CD4-positive, alpha-beta memory T cell (primary cell): ENCODE measurements around the gene PTPN2. TPM values are rescaled to one million over a fixed set of nuclear protein-coding genes. Genes with fewer than 3 reads are reported as not detected.

Experiments
- CTCF ChIA-PET: fragments of 350-600 bp; sonication (Branson Sonifier 250); formaldehyde crosslinking; loops from one replicate; lab custom pipeline; 2021; ENCODE audit warnings: inconsistent platforms; ENCODE audit not compliant: partially characterized antibody; lab: Charles Lee
- POLR2A ChIA-PET: fragments of 350-600 bp; sonication (Branson Sonifier 250); formaldehyde crosslinking; loops from one replicate; lab custom pipeline; 2021; ENCODE audit not compliant: partially characterized antibody; lab: Charles Lee
- DNase-seq, 5 donors: peaks; one replicate each; pipeline versions ENCODE4 v3.0.0 to v3.0.0-alpha.2; 2020 to 2022; ENCODE audit warnings: mixed read lengths in 1 of 5
- H3K27ac ChIP-seq: one replicate; pipeline ENCODE4 v1.7.0; 2013; ENCODE audit warnings: low read depth, low read length
- H3K27me3 ChIP-seq: 2 replicates; pipeline ENCODE4 v1.7.0; 2013; ENCODE audit warnings: mild to moderate bottlenecking, low read length, moderate library complexity; ENCODE audit not compliant: insufficient read depth
- H3K36me3 ChIP-seq: 2 replicates; pipeline ENCODE4 v1.7.0; 2013; ENCODE audit warnings: mild to moderate bottlenecking, low read length, moderate library complexity; ENCODE audit not compliant: insufficient read depth
- H3K4me1 ChIP-seq: 2 replicates; pipeline ENCODE4 v1.7.0; 2013; ENCODE audit warnings: mild to moderate bottlenecking, low read length, moderate library complexity; ENCODE audit not compliant: insufficient read depth
- H3K4me3 ChIP-seq, 2 donors: one replicate each; pipeline ENCODE4 v1.7.0; 2013; ENCODE audit warnings: low read length in 2 of 2, mild to moderate bottlenecking in 1 of 2
- H3K9me3 ChIP-seq, 2 donors: one replicate each; pipeline ENCODE4 v1.7.0; 2013; ENCODE audit warnings: low read length in 2 of 2, control low read depth in 1 of 2; ENCODE audit not compliant: control insufficient read depth in 1 of 2
- H3K27ac Mint-ChIP-seq, 7 donors: one replicate each; pipeline ENCODE4 v1.8.0; 2020 to 2021; ENCODE audit warnings: mixed read lengths in 7 of 7, mild to moderate bottlenecking in 6 of 7, inconsistent platforms in 3 of 7, moderate library complexity in 3 of 7
- H3K27me3 Mint-ChIP-seq, 2 donors: one replicate each; pipeline ENCODE4 v1.8.0; 2020 to 2021; ENCODE audit warnings: mixed read lengths in 2 of 2
- H3K36me3 Mint-ChIP-seq, 2 donors: one replicate each; pipeline ENCODE4 v1.8.0; 2020 to 2021; ENCODE audit warnings: mixed read lengths in 2 of 2, inconsistent platforms in 1 of 2, mild to moderate bottlenecking in 1 of 2
- H3K4me1 Mint-ChIP-seq, 4 donors: one replicate each; pipeline ENCODE4 v1.8.0; 2020 to 2021; ENCODE audit warnings: mixed read lengths in 4 of 4, mild to moderate bottlenecking in 1 of 4
- H3K4me3 Mint-ChIP-seq, 8 donors: one replicate each; pipeline ENCODE4 v1.8.0; 2020 to 2021; ENCODE audit warnings: mixed read lengths in 8 of 8, mild to moderate bottlenecking in 7 of 8, moderate library complexity in 6 of 8, inconsistent platforms in 3 of 8
- H3K9me3 Mint-ChIP-seq, 8 donors: one replicate each; pipeline ENCODE4 v1.8.0; 2020 to 2021; ENCODE audit warnings: mixed read lengths in 8 of 8, mild to moderate bottlenecking in 5 of 8, inconsistent platforms in 3 of 8, moderate library complexity in 1 of 8
- intact Hi-C: fragments of 100-400 bp; cut with micrococcal nuclease; formaldehyde crosslinking; loops from one replicate; pipeline ENCODE4 v1.15.1; 2023
- polyA plus RNA-seq, 2 donors: library from polyadenylated mRNA; unstranded; fragments of 300-500 nt; fragmentation: Illumina TruSeq; gene quantifications; one replicate each; pipeline ENCODE4 v1.2.3, GENCODE V29; 2021
- total RNA-seq, 2 experiments: library from RNA; stranded (reverse); gene quantifications; one replicate each; pipeline ENCODE4 v1.2.3, GENCODE V29; 2021

Gene PTPN2
- total and polyA plus RNA-seq, 4 experiments from 2014 or later: 65.5 to 98.2 (median 74.6) TPM

DNA sequence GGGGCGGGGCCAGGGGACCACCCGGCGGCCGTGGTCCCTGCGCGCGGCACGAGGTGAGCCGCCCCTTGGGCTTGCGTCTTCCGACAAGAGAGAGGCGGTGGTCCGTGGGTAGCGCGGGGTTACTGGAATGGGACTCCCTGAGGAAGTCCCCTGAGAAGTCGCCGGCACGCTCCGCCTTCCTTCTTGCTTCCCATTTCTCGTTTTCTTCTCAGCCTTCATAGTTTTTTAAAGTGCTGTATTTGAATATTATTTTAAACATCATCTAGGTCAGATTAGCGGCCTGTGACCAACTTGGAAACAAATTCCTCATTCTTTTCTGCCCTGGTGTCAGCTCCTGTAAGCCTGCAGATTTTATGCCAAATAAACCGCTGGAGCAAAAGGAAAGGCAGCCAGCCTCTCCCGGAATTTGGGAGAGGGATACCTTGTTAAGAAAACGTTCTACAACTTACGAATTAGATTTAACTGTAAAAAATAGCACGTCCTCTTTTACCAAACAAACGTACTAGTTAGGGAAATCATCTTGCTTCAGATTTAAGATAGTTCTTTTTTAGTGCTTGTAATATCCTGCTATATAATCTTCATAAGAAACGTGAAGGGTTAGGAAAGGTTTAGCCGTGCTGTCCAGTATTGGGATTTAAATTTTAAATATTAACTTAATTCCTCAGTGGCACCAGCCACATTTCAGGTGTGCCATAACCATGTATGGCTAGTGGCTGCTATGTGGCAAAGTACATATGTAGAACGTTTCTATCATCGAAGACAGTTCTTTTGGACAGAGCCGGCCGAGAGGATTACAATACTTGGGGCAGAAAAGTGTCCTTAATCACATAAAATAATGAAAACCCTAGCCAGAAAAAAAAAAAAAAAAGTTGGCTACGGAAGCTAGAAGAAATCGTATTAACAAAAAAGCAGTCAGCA lies 628 bp upstream of the PTPN2 start:
- H3K9me3 Mint-ChIP-seq: peaks cover 0 to 4% (median 0%) of the 10 kb centered on the region in 8 donors
- intact Hi-C loops: loop anchor here (1.0 to 5.0 kb wide), 6 partner anchors 63 to 977 kb away; partner anchors contain the start of genes AFG3L2, CEP192, FAM210A and MPPE1
- peaks cover 50% of the 10 kb centered on the region for H3K4me1 ChIP-seq
- H3K27me3 Mint-ChIP-seq: no peaks in the 10 kb centered on the region
- DNase-seq: no peak
- H3K9me3 ChIP-seq: no peaks in the 10 kb centered on the region
- H3K4me3 ChIP-seq: peak overlapping the region in 1 of 2 donors; percentile 66
- H3K27ac ChIP-seq: peak overlapping the region; percentile 100
- H3K27ac Mint-ChIP-seq: peak overlapping the region; percentile 97 to 99 (median 98)
- H3K36me3 ChIP-seq: no peaks in the 10 kb centered on the region
- no peaks in the 10 kb centered on the region for H3K27me3 ChIP-seq
- ChIA-PET CTCF (interaction anchor here (0.9 to 2.9 kb wide), 4 partner anchors 9 to 155 kb away, joined by 3 to 24 read pairs (median 4); no protein-coding TSS in a partner anchor), POLR2A (interaction anchor here (0.8 to 3.0 kb wide), 21 partner anchors 9 to 841 kb away, joined by 3 to 36 read pairs (median 7); partner anchors contain the start of genes AFG3L2, CEP192, CEP76 and FAM210A)
- peaks cover 42 to 55% (median 47%) of the 10 kb centered on the region in 4 donors for H3K4me1 Mint-ChIP-seq
- H3K36me3 Mint-ChIP-seq: peaks cover 0 to 7% of the 10 kb centered on the region in 2 donors
- H3K4me3 Mint-ChIP-seq: peak overlapping the region; percentile 90 to 98 (median 94)

DNA sequence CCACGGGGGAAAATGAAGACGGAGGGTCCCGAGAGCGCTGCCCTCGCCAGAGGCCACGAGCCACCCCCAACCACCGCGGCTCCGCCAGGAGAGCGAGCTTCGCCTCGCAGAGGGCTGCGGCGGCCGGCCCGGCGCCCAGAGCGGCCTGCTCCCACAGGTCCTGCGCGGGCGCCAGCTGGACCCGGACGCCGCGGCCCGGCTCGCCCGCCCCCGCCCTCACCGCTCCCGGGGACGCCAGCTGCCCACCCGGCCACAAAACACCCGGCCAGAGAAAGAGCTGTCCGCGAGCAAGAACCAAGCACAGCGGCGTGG lies 709 bp downstream of the PTPN2 start:
- Mint-ChIP-seq H3K27ac (peak overlapping the region; percentile 90 to 98 (median 97)), H3K27me3 (no peaks in the 10 kb centered on the region), H3K36me3 (peaks cover 0 to 7% of the 10 kb centered on the region in 2 donors), H3K9me3 (peaks cover 0 to 3% (median 0%) of the 10 kb centered on the region in 8 donors), H3K4me3 (peak overlapping the region; percentile 90 to 96 (median 96)), H3K4me1 (peaks cover 51 to 66% (median 58%) of the 10 kb centered on the region in 4 donors)
- intact Hi-C loops: loop anchor here (1.0 to 5.0 kb wide), 4 partner anchors 45 to 976 kb away; partner anchors contain the start of genes CEP192, CEP76 and MPPE1
- peak in 1 of 5 donors; percentile 46 for DNase-seq
- peak overlapping the region; percentile 54 to 81 for H3K4me3 ChIP-seq
- no peaks in the 10 kb centered on the region for H3K36me3 ChIP-seq
- peaks cover 64% of the 10 kb centered on the region for H3K4me1 ChIP-seq
- H3K27me3 ChIP-seq: no peaks in the 10 kb centered on the region
- POLR2A ChIA-PET: interaction anchor here (0.6 to 3.0 kb wide), 30 partner anchors 9 to 1033 kb away, joined by 3 to 36 read pairs (median 5); partner anchors contain the start of genes AFG3L2, CEP192, CEP76 and FAM210A
- H3K27ac ChIP-seq: peak overlapping the region; percentile 100
- no peaks in the 10 kb centered on the region for H3K9me3 ChIP-seq
- CTCF ChIA-PET: interaction anchor here (0.7 to 4.0 kb wide), 9 partner anchors 10 to 492 kb away, joined by 3 to 39 read pairs (median 3); partner anchors contain the start of gene PSMG2

DNA sequence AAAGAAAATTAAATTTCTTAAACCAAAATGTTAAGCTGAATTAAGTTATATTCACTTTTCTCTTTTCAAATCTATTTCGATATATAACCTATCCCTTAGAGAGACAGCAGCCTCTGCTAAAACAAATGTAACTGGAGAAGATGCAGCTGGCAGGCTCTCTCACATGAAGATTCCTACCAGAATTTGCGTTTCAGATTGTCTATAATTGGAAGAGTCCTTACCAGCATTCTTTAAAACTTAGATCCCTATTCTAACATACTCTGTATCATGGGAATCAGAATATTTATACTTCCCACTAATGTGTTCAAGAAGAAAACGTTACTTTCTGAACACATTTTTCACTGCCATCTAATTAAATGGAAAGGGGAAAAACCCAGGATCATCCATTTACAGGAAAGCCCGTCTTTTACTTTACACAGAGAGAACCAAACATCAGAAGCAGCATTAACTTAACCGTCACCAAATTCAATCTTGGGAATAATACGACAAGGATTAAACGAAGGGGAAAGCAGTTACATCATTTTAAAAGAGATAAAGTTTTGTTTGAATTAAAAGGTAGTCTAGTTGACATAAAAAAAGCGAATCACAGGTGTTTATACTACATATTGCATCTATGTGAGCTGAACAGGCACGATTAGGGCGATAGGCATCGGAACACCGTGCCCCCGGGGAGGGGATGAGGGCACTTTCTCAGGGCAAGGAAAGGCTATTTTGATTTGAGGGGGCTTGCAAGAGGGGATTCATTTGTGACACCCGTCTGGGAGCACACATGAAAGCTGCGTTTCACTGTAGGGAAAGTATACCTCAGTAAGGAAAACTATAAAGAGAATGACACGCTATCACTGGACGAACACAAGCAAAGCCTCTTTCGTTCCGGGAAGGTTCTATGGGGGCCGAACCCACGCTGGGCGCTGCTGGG lies 1.3 kb downstream of the PTPN2 start:
- peaks cover 0 to 7% of the 10 kb centered on the region in 2 donors for H3K36me3 Mint-ChIP-seq
- peak in 3 of 5 donors; percentile 13 to 29 (median 15) for DNase-seq
- peak overlapping the region; percentile 87 to 96 (median 95) for H3K4me3 Mint-ChIP-seq
- POLR2A ChIA-PET: interaction anchor here (0.6 to 3.0 kb wide), 28 partner anchors 10 to 936 kb away, joined by 3 to 36 read pairs (median 6); partner anchors contain the start of genes AFG3L2, CEP192, CEP76 and FAM210A
- H3K4me1 Mint-ChIP-seq: peaks cover 51 to 66% (median 58%) of the 10 kb centered on the region in 4 donors
- H3K36me3 ChIP-seq: no peaks in the 10 kb centered on the region
- CTCF ChIA-PET: interaction anchor here (0.5 to 4.0 kb wide), 6 partner anchors 11 to 181 kb away, joined by 3 to 39 read pairs (median 3); partner anchors contain the start of gene PSMG2
- peaks cover 69% of the 10 kb centered on the region for H3K4me1 ChIP-seq
- peak overlapping the region; percentile 54 to 81 for H3K4me3 ChIP-seq
- peaks cover 0 to 2% (median 0%) of the 10 kb centered on the region in 8 donors for H3K9me3 Mint-ChIP-seq
- no peaks in the 10 kb centered on the region for H3K27me3 Mint-ChIP-seq
- H3K9me3 ChIP-seq: no peaks in the 10 kb centered on the region
- intact Hi-C loops: loop anchor here (1.0 to 5.0 kb wide), 4 partner anchors 44 to 975 kb away; partner anchors contain the start of genes CEP192, CEP76 and MPPE1
- no peaks in the 10 kb centered on the region for H3K27me3 ChIP-seq
- H3K27ac ChIP-seq: peak overlapping the region; percentile 100
- peak overlapping the region; percentile 90 to 98 (median 97) for H3K27ac Mint-ChIP-seq

DNA sequence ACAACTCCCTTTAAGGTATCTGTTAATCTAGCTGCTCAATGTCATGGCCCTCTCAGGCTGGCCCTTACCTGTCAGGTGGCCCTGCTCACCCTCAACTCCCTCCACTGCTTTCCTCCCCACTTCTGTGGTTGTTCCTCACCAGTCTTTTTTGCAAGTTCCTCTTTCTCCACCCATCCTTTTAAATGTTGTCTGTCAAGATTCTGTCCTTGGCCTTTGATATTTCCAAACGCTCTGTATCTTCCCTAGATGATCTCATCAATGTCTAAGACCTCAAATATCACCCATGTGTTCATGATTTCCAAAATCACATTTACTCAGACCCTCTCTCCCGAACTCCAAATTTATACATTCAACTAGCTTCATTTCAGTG lies 3.5 kb downstream of the PTPN2 start:
- Histone ChIP-seq H3K9me3 (no peaks in the 10 kb centered on the region), H3K27ac (no peak overlapping the region), H3K4me1 (peaks cover 80% of the 10 kb centered on the region), H3K36me3 (no peaks in the 10 kb centered on the region), H3K4me3 (no peak overlapping the region), H3K27me3 (no peaks in the 10 kb centered on the region)
- Mint-ChIP-seq H3K4me1 (peaks cover 58 to 83% (median 69%) of the 10 kb centered on the region in 4 donors), H3K4me3 (peak overlapping the region in 7 of 8 donors; percentile 44 to 90 (median 60)), H3K27me3 (no peaks in the 10 kb centered on the region), H3K36me3 (peaks cover 7 to 8% of the 10 kb centered on the region in 2 donors), H3K27ac (peak overlapping the region; percentile 0 to 68 (median 48)), H3K9me3 (peaks cover 0 to 2% (median 0%) of the 10 kb centered on the region in 8 donors)
- intact Hi-C loops: loop anchor here (5.0 kb wide), 2 partner anchors 112 to 973 kb away; partner anchors contain the start of genes CEP192 and MPPE1
- DNase-seq: no peak
- CTCF ChIA-PET: interaction anchor here (1.7 to 4.0 kb wide), 2 partner anchors 13 to 54 kb away, joined by 5 to 39 read pairs; no protein-coding TSS in a partner anchor
- POLR2A ChIA-PET: interaction anchor here (1.3 to 2.2 kb wide), 2 partner anchors 40 to 105 kb away, joined by 5 to 6 read pairs; no protein-coding TSS in a partner anchor

DNA sequence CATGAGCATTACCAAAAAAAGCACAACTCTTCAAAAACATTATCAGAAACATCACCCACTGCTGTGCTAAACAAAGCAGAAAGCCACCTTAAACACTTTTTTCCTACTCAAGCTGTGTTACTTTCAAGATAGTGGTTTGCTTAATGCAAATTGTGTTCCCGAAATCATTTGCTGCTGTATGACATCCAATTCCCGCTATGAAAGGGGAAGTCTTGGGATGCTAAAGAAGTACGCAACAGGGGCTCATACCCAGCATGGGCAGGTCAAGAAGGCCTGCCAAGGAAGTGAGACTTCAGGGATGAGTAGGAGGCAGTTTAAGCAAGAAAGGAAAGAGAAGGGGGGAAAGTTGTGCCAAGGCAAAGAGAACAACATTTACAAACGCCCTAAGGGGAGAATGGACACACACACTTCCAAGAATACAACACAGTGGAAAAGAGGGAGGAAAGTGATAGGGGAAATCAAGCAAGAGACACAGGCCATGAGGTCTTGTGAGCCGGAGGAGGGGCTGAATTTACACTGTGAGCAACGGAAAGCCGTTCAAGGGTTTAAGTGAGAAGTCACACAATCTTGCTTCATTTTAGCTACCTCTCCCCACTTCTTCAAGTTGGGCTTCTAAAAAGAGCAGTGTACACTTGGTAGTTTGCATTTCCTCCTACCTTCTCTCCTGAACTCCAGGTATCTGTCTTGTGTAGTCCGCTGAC lies 4.0 kb downstream of the PTPN2 start:
- no peak overlapping the region for H3K27ac ChIP-seq
- intact Hi-C loops: loop anchor here (5.0 kb wide), 2 partner anchors 112 to 973 kb away; partner anchors contain the start of genes CEP192 and MPPE1
- H3K36me3 Mint-ChIP-seq: peaks cover 9% of the 10 kb centered on the region in 2 donors
- no peaks in the 10 kb centered on the region for H3K27me3 Mint-ChIP-seq
- ChIA-PET POLR2A (interaction anchor here (0.5 to 2.2 kb wide), 4 partner anchors 8 to 104 kb away, joined by 4 to 6 read pairs (median 4); partner anchors contain the start of gene SEH1L), CTCF (interaction anchor here (4.0 kb wide), 1 partner anchor 14 kb away, joined by 39 read pairs; no protein-coding TSS in a partner anchor)
- H3K27ac Mint-ChIP-seq: peak overlapping the region; percentile 8 to 90 (median 53)
- peak overlapping the region; percentile 48 to 90 (median 66) for H3K4me3 Mint-ChIP-seq
- no peaks in the 10 kb centered on the region for H3K36me3 ChIP-seq
- peaks cover 77% of the 10 kb centered on the region for H3K4me1 ChIP-seq
- H3K9me3 Mint-ChIP-seq: peaks cover 0 to 2% (median 0%) of the 10 kb centered on the region in 8 donors
- H3K27me3 ChIP-seq: no peaks in the 10 kb centered on the region
- no peak overlapping the region for H3K4me3 ChIP-seq
- no peaks in the 10 kb centered on the region for H3K9me3 ChIP-seq
- peaks cover 57 to 80% (median 67%) of the 10 kb centered on the region in 4 donors for H3K4me1 Mint-ChIP-seq
- no peak for DNase-seq
